ENCODE measurements around the gene ATG9A.

DNA sequence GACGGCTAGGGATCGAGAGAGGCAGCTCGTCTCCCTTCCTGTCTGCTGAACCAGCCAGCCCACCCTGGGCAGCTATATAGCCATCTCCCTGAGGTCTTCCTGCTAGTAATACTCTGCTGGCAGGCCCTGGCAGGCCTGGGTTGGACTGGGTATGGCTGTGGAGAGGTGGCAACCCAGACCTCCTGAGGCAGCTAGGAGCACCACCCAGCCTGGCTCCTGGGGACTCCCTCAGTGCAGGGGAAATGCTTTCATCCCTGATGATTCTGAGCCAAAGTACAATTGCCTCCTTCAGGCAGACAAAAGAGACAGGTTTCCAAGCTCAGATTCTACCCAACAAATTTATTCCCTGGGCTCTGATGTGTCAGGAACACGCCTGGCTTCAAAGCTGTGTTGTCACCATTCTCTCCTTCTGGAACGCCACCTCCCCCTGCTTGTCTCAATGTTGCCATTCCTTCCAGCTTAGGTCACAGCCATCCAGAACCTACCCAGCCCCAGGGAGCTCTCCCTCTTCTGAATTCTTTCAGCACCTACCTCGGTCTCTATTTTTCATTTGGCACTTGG lies 45.0 kb upstream of the ATG9A start:
- TF ChIP-seq, protein P1, sequence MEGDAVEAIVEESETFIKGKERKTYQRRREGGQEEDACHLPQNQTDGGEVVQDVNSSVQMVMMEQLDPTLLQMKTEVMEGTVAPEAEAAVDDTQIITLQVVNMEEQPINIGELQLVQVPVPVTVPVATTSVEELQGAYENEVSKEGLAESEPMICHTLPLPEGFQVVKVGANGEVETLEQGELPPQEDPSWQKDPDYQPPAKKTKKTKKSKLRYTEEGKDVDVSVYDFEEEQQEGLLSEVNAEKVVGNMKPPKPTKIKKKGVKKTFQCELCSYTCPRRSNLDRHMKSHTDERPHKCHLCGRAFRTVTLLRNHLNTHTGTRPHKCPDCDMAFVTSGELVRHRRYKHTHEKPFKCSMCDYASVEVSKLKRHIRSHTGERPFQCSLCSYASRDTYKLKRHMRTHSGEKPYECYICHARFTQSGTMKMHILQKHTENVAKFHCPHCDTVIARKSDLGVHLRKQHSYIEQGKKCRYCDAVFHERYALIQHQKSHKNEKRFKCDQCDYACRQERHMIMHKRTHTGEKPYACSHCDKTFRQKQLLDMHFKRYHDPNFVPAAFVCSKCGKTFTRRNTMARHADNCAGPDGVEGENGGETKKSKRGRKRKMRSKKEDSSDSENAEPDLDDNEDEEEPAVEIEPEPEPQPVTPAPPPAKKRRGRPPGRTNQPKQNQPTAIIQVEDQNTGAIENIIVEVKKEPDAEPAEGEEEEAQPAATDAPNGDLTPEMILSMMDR (IDR thresholded peaks at IDR 0.05; ENCODE audit: poor library complexity) = no peak
- TF ChIP-seq EZH2 (IDR thresholded peaks at IDR 0.05; ENCODE audit: borderline replicate concordance) = no peak
